ENCODE measurements around the gene COL20A1.

The COL20A1 gene

DNA sequence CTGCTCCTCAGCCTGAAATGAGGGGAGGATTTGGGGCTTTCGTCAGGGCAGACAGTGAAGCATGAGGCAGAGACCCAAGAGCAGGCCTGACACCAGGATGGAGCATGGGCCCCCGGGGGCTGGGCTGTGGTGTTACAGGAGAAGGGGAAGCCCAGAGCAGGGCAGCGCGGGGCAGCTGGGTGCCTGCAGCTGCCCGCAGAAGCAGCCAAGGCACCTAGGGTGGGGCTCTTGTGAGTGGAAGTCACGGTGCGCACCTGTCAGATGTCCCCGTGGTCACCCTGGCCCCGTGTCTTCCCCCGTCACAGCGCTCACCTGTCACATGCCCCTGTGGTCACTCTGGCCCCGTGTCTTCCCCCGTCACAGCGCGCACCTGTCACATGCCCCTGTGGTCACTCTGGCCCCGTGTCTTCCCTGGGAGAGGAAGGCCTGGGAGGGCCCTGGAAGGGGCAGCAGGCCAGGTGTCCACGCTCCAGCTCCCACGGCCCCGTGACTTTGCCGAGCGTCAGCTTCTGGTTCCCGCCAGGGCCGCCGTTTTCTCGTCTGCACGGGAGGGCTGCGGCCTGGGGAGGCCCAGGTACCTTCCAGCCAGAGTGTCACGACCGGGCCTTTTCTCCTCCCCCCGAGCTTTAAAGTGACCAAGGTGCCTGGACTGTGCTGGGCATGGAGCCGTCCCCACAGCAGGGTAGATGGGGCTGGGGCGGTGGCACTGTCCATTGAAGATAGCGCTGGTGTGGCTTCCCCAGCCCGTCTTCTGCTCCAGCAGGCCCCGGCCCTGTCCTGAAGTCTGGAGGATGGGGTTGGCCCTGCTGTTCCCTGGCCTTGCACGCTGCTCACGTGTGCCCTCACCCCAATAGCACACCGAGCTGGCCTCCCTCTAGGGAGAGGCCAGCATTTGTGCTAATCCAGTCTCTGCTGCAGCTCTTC lies 11.0 kb upstream of the COL20A1 start:
- no peak for TF ChIP-seq CTCF (IDR thresholded peaks at IDR 0.05; ENCODE audit: low read depth, low read length)
- no peak overlapping the region for H3K4me3 ChIP-seq (ENCODE audit: low read depth, low read length)
- no peak for DNase-seq (ENCODE audit: low read depth, low spot score)
- in situ Hi-C loops (cut with HindIII; ENCODE audit: low sequenced_read_pairs): no loop called here

DNA sequence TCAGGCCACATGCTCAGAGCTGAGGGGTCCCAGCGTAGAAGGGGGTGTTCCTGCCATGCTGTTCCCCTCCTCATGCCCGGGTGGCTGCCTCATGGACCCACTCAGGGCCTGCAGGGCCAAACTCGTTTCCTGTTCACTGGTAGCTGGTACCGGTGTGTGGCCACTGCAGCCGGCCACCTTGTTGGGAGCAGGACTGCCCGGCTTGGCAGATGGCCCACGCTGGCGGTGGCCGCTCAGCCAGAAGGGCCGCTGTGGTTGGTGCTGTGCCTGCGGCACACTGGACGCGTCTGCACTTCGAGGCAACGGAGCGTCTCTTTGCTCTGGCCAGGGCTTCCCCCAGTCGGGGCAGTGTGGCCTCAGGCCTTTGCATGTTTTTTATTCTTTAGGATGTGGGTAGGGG lies 10.0 kb upstream of the COL20A1 start:
- no peak for DNase-seq (ENCODE audit: low read depth, low spot score)
- no peak overlapping the region for H3K4me3 ChIP-seq (ENCODE audit: low read depth, low read length)
- TF ChIP-seq CTCF (IDR thresholded peaks at IDR 0.05; ENCODE audit: low read depth, low read length): no peak
- in situ Hi-C loops (cut with HindIII; ENCODE audit: low sequenced_read_pairs): no loop called here

DNA sequence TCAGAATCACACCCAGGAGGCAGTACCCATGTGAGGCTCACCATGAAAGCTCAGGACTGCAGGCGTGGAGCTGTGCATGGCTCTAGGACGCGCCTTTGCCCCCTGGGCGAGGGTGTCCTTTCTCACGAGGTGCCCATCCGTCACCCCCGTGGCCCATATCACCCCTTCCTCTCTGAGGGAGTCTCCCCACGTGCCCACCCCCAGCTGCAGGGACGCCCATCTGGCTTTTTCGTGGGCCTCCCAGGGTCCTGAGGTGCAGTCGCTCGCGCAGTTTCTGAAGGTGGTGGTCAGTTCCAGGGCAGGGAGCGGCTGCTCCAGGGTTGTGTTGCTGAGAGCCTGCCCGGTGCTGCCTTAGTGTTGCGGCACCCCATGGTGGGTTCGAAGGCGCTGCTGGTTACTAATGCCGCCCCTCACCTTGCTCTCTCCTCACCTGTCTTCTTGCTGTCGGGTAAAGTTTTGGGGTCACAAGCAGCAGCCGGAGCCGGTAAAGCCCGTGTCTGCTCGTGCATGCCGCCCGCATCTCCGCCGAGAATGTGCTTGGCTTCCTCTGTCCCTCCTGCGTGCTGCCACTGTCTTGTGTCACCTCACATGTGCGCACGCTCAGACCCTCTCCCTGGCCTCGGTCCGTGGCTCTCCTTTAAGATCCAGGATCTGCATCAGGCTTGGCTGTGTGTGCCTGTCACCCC lies 9.4 kb upstream of the COL20A1 start:
- in situ Hi-C loops (cut with HindIII; ENCODE audit: low sequenced_read_pairs): no loop called here
- TF ChIP-seq CTCF (IDR thresholded peaks at IDR 0.05; ENCODE audit: low read depth, low read length): no peak
- no peak overlapping the region for H3K4me3 ChIP-seq (ENCODE audit: low read depth, low read length)
- DNase-seq (ENCODE audit: low read depth, low spot score): no peak

GRCh38 chr20:63284083-63284440 lies 8.9 kb upstream of the COL20A1 start:
- no peak for TF ChIP-seq CTCF (IDR thresholded peaks at IDR 0.05; ENCODE audit: low read depth, low read length)
- no peak overlapping the region for H3K4me3 ChIP-seq (ENCODE audit: low read depth, low read length)
- in situ Hi-C loops (cut with HindIII; ENCODE audit: low sequenced_read_pairs): no loop called here
- no peak for DNase-seq (ENCODE audit: low read depth, low spot score)

GRCh38 chr20:63284544-63284949 lies 8.4 kb upstream of the COL20A1 start:
- DNase-seq (ENCODE audit: low read depth, low spot score): no peak
- in situ Hi-C loops (cut with HindIII; ENCODE audit: low sequenced_read_pairs): no loop called here
- H3K4me3 ChIP-seq (ENCODE audit: low read depth, low read length): no peak overlapping the region
- no peak for TF ChIP-seq CTCF (IDR thresholded peaks at IDR 0.05; ENCODE audit: low read depth, low read length)

DNA sequence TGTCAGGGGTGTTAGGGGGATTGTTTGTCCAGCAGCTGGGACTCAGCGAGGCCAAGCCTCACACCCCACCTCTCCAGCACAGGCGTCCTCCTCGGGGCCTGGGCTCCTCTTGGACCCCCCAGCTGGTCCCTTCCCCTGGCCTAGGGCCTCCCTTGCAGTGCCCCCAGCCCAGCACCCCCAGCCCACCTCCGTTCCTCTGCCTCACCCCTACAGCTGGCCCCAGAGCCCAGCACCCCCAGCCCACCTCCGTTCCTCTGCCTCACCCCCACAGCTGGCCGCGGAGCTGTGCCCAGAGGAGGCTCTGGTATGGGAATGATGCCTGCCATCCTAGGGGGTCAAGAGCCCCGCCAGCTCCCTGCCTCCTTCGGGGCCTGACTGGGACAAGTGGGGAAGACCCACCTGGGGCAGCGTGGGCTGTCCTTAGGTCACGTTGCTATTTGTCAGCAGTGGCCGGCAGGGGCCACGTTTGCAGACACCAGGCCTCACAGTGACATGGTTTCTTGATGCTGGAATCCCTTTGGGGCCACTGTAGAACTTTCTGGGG lies 7.9 kb upstream of the COL20A1 start:
- H3K4me3 ChIP-seq (ENCODE audit: low read depth, low read length): no peak overlapping the region
- no peak for TF ChIP-seq CTCF (IDR thresholded peaks at IDR 0.05; ENCODE audit: low read depth, low read length)
- DNase-seq (ENCODE audit: low read depth, low spot score): no peak
- in situ Hi-C loops (cut with HindIII; ENCODE audit: low sequenced_read_pairs): no loop called here

Measured in astrocyte of the spinal cord (primary cell).